Gastroesophageal sphincter (tissue), 3 donors: Measurements from ENCODE around the gene EMP2.

Experiments
- CTCF ChIP-seq, 4 experiments: fragments of 200-600 bp in 2 of 4; fragments of 450-650 bp in 2 of 4; sonication (generic) in 1 of 4; IDR thresholded peaks; one replicate each; pipeline ENCODE4 v1.5.1; 2017 to 2019; ENCODE audit warnings: antibody characterized with exemption in 4 of 4, mild to moderate bottlenecking in 2 of 4, moderate library complexity in 2 of 4
- POLR2A ChIP-seq, 2 donors: fragments of 450-650 bp; IDR thresholded peaks; one replicate each; pipeline ENCODE4 v1.6.1; 2017; ENCODE audit warnings: antibody characterized with exemption in 2 of 2, mild to moderate bottlenecking in 2 of 2, moderate library complexity in 1 of 2

- TF ChIP-seq CTCF (IDR thresholded peaks at IDR 0.05): no peak
- TF ChIP-seq POLR2A (IDR thresholded peaks at IDR 0.05): no peak
Observed at GRCh38 chr16:10583269-10583668, 2.9 kb upstream of the EMP2 start.
